Stimulated activated CD4-positive, alpha-beta T cell treated with anti-CD3 and anti-CD28 coated beads, Interleukin-4, amount 100 ng/mL, for 1 hour (primary cell): ENCODE results near the gene PLCH1.
"Not testable (repeated sequence)": the region's sequence is repeated elsewhere in the genome, so short reads cannot be mapped to it uniquely, and the experiment has no call there.

Experiments used
- DNase-seq: peaks from one replicate; pipeline ENCODE4 v3.0.0-alpha.2; 2020

PLCH1 gene

DNA sequence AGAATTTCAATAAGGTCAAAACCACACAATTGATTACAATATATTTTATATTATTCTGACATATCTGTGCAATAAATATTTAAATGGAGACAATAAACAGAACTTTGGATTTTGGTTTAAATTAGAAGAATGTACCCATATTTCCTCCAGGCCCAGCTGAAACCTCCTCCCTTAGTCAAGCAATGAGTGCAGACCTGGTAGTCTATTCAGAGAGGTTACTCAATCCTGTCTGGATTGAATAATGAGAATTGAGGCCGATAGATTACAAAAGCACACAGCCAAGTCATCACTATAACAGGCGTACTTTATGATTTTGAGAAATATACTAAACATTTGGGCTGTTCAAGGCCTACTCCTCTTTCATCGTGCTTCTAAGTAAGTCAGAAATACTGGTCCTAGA, 336.9 kb downstream of the PLCH1 start:
- no peak for DNase-seq

DNA sequence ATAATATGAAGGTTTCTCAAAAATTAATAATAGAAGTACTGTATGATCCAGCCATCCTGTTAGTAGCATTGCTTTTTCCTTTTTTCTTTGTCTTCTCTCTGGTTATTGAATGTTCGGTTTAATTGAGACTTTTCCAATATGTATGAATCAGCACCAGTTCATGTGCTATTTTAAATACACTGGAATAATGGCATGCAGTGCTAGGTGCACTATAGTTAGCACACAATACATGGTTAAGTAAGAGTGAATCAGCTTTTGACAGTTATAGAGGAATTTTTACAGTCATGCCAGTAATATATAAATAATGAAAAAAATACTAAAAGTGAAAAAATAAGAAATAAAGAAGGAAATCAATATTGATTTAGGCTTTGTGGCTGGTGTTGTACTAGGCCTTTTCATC, 337.5 kb downstream of the PLCH1 start:
- DNase-seq = no peak

DNA sequence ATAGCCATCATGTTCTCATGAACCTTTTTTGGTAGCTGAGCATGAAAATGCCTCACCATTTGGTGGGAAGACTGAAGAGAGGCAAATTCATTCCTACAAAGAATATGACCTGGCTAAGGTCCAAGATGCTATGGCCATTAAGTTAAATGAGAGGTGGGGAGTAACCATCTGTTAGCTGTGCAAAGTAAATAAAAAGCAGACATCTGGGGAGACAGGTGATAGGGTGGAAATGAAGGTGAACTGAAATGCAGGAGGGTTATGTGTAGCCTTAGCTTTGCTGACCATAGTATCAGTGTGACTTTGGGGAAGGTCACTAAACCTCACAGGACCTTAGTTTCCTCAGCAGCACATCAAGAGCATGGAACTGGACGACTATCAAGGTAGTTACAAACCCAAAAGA, 340.4 kb downstream of the PLCH1 start:
- DNase-seq = no peak

DNA sequence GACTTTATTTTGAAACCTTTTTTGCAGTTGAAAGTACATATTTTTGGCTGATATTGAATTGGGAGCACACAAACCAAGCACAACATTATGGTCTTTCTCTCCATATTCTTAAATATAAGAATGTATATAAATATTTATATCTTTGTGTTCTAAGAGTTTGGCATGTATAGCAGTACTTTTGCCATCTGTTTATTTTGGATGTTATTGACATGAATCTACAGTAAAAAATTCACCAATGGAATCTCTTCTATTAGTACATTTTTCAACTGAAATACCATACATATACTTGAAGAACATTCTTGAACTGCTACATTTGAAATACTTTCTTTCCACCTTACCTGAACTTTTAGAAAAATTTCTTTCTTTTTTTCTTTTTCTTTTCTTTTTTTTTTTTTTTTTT, 342.2 kb downstream of the PLCH1 start:
- DNase-seq = no peak

DNA sequence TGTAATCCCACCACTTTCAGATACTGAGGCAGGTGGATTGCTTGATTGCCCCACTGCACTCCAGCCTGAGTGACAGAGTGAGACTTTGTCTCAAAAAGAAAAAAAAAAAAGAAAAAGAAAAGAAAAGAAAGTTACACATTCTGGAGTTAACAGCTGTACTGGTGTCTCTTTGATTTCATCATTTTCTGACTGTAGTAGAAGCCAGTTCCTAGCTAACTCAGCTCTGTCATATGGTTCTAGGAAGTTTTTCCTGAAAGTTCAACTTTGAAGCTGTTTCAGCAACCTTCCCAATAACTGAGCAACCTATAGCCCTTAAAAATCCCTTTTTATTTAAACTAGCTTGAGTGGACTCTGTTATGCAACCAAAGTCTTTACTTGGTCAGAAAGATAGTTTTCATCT, 346.8 kb downstream of the PLCH1 start:
- DNase-seq = no peak

DNA sequence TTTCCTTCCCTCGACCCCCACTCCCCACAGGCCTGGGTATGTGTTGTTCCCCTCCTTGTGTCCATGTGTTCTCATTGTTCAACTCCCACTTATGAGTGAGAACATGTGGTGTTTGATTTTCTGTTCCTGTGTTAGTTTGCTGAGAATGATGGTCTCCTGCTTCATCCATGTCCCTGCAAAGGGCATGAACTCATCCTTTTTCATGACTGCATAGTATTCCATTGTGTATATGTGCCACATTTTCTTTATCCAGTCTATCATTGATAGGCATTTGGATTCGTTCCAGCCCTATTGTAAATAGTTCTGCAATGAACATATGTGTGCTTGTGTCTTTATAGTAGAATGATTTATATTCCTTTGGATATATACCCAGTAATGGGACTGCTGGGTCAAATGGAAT, 350.0 kb downstream of the PLCH1 start:
- DNase-seq = not testable (repeated sequence)

DNA sequence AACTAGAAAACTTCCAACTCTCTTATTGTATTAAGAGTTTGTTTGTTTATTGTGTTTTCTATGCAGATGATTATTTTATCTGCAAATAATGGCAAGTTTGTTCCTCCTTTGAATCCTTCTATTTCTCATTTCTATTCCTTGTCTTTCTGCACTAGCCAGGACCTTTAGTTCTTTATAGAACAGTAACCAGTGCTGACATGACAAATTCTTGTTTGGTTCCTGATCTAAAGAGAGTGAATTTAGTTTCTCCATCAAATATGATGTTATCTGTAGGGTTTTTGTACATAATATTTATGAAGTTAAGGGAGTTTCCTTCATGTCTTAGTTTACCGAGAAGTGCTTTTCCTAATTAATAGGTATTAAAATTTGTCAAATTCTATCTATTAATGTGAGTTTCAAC, 350.6 kb downstream of the PLCH1 start:
- no peak for DNase-seq

DNA sequence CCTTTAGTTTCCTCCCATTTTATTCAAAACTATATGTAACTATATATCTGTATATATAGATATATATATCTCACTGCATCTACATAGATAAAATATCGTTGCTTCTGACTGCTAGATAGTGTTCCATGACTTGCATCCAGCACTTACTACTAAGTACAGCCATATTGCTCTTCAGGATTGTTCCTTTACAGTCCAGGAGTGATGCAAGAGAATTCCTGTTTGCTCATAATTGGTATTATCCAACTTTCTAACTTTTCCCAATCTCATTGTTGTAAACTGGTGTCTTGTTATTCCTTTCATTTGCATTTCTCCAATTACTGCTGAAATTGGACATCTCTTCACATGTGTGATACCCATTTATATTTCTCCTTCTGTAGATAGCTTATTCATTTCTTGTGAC, 351.6 kb downstream of the PLCH1 start:
- no peak for DNase-seq

DNA sequence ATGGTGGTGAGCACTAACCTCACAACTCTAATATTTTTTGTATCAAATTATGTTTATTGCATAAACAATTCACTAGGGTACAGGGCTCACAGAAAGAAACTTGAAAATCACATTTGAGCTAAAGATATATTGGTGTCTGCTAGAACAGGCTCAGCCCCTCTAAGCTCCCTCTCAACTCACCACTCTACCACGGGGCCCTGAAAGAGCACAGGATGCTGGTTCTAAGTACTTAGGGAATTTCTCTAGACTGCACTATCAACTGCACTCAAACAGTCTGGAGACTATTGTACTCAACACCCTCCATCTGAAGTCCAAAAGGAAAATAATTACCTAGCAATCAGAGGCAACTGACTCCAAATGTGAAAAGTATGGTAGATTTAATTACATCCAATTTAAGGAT, 352.7 kb downstream of the PLCH1 start:
- no peak for DNase-seq

DNA sequence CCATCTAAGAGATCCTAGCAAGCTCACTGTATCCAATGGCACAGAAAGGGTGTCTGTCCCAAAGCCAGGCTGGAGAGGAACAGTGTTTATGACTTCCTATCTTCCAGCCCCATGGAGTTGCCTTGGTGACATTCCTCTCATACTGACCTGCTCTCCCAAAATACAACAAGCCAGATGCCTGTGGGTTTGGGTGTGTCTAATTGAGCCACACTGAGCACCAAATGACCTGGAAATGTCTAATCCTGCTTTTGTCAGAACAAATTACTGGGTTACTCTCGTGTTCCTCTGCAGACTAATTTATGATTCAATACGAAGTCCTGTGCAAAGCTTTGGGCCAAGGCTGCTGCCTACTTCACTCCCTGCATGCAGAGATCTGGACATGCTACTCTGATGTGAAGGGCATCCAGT, 353.3 kb downstream of the PLCH1 start:
- DNase-seq = no peak

DNA sequence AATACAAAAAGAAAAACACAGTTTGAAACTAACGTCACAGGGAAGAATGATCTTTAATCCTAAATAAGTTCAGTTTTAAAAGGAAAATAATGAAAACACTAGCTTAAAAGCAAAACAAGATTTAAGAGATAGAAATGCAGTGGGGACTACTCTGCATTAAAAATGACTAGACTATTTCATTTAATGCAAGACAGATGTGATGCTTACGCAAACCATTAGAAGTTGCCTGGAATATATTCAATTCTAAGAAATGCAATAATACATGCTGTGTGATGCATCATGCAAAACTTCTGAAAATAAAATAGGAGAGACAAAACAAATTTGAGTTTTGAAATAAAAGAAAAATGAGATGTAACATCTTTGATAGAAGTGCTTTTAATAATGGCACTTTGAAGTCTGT, 353.8 kb downstream of the PLCH1 start:
- DNase-seq = no peak

DNA sequence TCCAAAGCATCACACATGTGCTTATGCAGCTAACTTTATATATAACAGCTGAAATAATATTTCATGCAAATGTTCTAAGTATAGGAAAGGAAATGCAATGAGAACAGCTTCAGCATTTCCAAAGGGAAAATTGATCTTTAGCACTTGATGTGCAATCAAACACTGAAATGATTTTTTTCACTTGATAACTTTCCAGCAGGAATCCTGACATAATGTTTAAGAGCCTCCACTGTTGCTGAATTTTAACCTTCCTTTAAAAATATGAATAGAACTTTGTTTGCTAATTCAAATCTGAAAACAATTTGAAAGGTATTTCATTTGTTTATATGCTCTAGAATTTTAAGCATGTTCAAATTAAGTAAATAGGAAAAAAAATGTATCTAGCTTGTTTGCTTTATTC, 354.5 kb downstream of the PLCH1 start:
- DNase-seq = no peak

DNA sequence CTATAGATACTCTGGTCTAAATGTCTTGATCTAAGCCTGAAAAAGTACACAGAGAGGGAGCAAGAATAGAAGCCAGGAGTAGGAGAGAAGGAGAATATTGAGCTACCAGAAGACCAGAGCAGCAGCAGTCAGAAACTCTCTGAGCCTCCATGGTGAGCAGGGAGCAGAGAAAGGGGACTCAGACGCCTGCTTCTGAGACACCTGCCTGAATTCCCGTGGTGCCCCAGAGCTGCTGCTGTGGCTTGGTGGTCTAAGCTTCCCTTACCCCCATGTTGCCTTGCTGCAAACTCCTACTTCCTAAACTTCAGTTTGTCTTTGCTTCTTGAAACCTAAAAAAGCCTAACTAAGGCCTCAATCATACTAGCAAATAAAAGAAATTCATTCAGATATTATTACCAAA, 356.5 kb downstream of the PLCH1 start:
- no peak for DNase-seq

DNA sequence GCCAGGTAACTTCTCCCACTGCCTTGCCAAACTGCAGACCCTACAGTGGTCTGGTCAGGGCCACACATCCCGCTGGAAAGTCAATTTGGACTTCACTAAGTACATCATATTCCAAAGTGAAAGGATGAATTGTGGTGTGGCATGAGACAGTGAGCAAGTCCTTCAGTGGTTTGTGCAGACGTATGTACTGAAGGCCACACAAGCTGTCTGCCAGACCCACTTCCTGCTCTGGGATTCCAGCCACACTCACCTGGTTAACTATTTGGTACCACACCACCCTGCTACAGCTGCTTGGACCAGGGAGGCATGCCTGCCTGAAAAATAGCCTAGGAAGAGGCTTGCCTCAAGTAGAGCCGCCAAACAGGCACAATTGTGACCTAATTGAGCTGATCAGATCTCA, 357.3 kb downstream of the PLCH1 start:
- DNase-seq = no peak

DNA sequence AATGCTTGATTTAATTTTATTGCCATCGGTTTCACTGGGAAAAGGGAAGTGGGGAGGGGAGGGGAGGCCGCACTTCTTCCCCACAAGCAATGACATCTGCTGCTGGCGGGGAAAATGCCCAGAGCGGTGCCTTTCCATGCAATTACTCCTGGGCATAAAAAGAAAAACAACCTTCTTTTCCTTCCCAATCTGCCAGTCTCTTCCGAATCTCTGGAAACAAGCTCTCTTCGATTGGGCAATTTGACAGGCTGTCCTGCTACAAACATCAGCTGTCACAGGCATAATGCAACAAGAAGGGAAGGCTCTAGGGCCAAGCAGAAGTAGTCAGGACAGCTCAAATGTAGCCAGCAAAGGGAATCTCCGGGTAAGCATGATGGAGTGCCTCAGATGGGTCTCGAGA, 358.0 kb downstream of the PLCH1 start:
- DNase-seq = no peak

DNA sequence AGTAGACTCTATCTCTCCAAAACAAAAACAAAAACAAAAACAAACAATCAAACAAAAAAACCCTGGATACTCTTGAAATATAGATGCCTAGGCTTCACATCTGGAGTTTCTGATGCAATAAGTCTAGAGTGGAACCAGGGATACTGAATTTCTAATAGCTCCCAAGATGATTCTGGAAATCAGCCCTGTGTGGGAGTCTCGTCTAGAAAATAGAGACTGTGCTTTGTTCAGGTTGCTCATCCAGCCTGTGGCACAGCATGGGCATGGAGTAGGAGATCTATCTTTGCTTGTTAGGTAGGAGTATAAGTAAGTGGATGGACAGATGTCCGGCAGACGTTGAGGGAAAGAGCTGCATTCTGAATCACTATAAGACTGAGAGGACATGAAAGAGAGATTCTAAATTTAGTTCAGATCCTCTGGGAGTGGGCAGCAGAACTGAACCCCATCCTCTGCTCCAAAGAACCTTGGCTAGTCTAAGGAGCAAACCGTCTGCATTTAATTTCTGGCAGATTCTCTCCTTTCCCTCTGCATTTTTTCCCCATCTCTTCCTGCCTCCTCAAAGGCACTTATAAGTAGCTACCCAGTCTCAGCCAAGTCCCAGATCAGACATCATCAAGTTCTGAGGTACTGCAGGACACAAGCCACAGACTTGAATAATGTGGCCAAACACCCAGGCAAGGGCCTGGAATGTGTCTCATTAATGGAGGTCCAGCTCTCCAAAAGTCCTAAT, 358.8 kb downstream of the PLCH1 start:
- DNase-seq = no peak

DNA sequence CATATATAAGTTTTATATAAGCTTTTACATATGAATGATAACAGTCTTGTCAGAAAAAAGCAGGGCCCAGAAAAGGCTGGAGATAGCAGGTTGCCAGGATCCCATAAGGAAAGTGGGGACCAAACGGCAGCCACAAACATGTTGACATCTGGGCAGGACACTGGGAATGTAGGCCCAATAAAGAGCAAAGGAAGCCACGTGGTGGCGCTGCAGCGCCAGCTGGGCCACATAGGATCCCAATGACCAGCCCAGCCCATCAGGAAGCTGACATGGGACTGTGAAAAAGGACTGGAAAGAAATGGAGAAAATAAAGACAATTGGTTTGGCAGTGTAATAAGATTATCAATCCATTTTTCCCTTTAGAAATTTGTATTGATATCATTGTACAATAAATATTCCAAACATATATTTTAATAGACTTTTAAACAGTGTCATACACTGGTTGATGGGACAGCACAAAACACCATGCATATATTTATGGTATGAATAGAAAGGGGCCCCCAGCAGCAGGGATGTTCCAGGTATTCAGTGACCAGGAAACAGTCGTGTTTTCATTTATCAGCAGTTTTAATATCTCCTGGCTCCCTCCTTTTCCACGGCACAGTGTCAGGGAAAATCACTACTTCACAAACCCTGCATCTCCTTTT, 362.4 kb downstream of the PLCH1 start:
- no peak for DNase-seq

DNA sequence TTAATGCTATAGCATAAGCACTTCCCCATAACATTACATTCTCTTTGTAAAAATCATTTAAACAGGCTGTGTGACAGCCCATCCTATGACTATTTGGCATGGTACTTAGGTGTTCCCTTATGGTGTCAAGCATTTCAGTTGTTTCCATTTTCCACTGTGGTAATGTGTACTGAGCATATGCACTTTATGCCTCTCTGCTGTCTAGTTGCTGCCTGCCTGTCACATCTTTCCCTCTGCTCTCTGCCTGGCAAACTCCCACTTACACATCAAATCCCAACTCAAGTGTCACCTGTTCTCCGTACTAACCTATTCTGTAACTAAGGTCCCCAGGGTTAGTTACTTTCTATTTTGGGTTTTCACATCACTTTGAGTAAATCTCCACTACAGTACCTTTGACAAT, 367.0 kb downstream of the PLCH1 start:
- no peak for DNase-seq

DNA sequence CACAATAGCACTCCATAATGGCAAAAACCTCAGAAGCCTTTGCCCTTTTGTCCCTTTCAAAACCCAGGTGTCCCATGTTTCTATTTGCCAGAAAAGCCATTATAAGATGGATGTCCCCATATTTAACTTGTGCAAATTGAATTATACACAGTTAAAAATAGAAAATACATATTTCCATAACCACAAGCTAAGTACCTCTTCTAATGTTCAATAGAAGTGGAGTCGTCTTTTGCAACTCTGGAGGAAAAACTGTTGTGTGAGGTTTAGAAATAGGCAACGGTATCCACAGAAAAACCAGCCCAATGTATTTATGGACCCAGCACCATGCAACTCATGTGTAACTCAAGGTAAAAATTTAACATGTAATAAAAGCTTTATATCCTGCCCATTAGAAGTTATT, 367.8 kb downstream of the PLCH1 start:
- DNase-seq = no peak

DNA sequence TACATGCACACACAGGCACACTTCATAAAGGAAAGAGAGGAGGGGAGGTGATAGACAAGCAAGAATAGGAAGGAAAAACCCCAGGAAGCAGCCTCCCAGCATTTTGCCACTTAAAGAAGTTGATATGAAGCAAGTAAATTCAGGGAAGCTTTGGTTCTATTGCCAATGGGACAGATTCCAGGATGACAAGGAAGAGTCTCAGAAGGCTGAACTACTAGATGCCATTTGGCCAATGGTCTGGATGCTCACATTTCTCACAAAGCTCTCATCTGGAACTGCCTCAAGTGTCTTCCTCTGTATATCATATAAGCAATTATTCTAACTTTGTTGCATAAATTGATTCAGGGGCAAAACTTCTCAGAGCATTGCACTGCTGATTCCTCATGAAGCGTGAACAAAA, 372.6 kb downstream of the PLCH1 start:
- DNase-seq = no peak

DNA sequence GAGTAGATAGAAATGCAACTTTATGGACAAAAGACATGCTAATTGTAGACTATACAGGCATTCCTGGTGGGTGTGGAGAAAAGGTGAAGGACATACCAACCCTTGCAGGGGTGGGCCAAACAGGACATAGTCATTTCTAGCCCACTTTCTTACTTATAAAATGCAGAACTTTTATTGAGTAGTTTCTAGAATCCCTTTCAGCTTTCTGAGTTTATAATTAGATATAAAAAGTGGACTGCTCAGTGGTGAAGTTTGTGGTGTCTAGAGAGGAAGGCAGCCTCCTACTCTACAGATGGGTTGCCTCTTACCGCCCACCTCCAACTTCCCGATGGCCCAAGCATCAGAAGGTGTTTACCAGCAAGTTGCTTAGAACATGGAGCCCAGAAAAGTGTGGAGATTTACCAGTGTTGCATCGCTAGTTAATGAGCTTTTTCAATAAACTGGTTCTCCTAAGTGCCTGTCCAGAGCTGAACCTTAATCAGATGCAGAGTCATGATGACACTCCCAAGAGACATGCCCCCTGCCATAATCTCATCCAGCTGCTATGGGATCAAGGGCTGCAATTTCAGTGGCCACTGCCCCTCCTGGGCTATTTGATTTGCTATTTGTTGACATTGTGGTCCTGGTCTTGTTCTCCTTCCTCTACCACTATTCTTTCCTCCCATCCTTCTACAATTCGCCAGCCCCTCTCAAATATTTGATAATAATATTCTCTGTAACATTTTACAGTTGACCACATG, 373.9 kb downstream of the PLCH1 start:
- no peak for DNase-seq

DNA sequence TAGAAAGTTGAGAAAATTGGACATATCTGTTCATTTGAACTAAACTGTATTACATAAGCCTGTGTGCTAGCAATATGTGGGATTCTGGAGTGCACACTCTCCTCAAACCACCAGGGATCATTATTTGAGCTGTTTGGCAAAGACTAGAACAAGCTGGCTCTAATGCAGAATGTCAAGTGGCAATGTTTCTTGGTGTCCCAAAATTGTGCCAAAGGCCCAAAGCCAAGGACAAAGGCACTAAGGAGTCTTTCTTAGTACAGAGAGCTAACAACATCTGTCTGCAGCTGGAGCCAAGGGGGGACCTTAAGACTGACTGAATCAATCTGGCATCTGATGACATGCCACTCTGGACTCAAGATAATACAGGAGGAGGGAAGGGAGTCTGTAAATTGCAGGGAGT, 374.7 kb downstream of the PLCH1 start:
- no peak for DNase-seq

DNA sequence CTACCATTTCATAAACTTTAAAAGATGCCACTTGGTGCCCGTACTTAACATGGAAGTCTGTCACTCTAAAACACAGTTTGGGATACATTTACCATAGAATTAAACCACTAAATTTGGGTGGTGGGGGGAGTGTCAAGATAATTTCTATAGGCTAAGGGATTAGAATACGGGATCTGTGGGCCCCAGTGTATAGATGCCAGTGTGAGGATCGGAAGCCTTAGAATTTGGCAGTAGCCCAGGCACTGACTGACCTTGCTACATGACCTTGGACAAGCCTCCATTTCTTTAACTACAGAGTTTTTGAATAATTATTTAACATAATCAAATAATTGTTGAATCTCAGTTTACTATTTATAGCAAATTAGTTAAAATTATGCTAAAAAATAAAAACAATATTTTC, 375.1 kb downstream of the PLCH1 start:
- DNase-seq = no peak

DNA sequence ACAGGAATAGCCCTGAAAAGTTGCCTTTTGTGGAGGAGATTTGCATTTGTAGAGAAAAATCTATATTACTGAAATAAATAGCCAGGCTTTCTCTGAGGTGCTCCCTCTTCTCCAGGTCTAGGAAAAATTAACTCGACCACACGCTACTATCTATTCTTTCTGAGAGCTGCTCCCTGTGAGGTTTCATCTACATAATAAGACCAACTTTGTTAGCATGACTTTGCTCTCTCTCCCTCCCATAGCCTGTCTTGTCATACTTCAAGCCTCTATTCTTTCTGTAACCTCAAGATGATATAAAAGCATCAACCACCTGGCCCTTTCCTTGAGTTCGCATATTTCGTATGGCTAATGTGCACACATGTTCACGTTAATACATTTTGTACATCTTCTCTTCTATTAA, 375.6 kb downstream of the PLCH1 start:
- DNase-seq = no peak
